ENCODE measurements around the gene CCDC6. TPM values are rescaled to one million over a fixed set of nuclear protein-coding genes. Genes with fewer than 3 reads are reported as not detected.

Gene CCDC6
- total RNA-seq, 1 experiment from 2014 or later = 58.4 TPM

DNA sequence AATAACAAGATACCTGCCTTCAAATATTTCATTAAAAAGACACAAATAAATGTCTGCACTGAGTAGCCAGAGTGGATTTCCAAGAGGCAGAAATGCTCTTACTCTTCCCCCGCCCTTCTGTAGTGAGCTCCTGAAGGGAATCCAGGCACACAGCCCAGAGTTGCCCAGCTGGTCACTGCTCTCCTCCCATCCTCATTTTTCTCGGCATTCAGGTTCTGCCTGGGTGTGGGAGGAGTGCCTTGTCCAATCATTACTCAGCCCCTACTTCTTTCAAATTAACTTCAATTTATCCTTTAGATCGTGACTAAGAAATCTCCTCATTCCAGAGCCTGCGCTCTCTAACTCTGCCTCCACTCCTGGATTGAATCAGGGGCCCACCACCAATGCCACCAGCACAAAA, 12.2 kb downstream of the CCDC6 start:
- Mint-ChIP-seq H3K27me3 (ENCODE audit: low read depth) (no peaks in the 10 kb centered on the region), H3K27ac (peak overlapping the region; percentile 5 to 89 (median 50); a peak in 5 of 7 replicates), H3K4me3 (no peak overlapping the region), H3K36me3 (ENCODE audit: insufficient read depth in 1 of 3, low read depth in 3 of 3) (peaks cover 8 to 16% (median 11%) of the 10 kb centered on the region in 3 experiments; a peak in 5 of 7 replicates), H3K9me3 (no peaks in the 10 kb centered on the region), H3K4me1 (peaks cover 66 to 68% of the 10 kb centered on the region in 2 experiments)
- no peak for DNase-seq
- no peak overlapping the region for H3K14ac ChIP-seq (ENCODE audit: insufficient read depth, low read length)
- H4K91ac ChIP-seq (ENCODE audit: insufficient read length, low read depth, low read length) = no peak overlapping the region
- no peak overlapping the region for H2BK12ac ChIP-seq (ENCODE audit: insufficient read length, low read depth, low read length)
- H4K5ac ChIP-seq (ENCODE audit: insufficient read length, low read depth, low read length) = no peak overlapping the region
- H3K18ac ChIP-seq (ENCODE audit: insufficient read length, low read depth, low read length) = no peak overlapping the region
- no peak overlapping the region for H3T11ph ChIP-seq (ENCODE audit: low read length)
- no peak overlapping the region for H2BK120ac ChIP-seq (ENCODE audit: low read depth, low read length, poor library complexity, severe bottlenecking)
- H3K9ac ChIP-seq (ENCODE audit: extremely low read depth, insufficient read length, low read length) = no peak overlapping the region
- H3K27me3 ChIP-seq (ENCODE audit: insufficient read depth, low read length) = no peaks in the 10 kb centered on the region
- no peak overlapping the region for H2BK20ac ChIP-seq (ENCODE audit: low read depth, low read length, poor library complexity, severe bottlenecking)
- H2AFZ ChIP-seq (ENCODE audit: low read length) = no peak overlapping the region
- TF ChIP-seq, protein P1, sequence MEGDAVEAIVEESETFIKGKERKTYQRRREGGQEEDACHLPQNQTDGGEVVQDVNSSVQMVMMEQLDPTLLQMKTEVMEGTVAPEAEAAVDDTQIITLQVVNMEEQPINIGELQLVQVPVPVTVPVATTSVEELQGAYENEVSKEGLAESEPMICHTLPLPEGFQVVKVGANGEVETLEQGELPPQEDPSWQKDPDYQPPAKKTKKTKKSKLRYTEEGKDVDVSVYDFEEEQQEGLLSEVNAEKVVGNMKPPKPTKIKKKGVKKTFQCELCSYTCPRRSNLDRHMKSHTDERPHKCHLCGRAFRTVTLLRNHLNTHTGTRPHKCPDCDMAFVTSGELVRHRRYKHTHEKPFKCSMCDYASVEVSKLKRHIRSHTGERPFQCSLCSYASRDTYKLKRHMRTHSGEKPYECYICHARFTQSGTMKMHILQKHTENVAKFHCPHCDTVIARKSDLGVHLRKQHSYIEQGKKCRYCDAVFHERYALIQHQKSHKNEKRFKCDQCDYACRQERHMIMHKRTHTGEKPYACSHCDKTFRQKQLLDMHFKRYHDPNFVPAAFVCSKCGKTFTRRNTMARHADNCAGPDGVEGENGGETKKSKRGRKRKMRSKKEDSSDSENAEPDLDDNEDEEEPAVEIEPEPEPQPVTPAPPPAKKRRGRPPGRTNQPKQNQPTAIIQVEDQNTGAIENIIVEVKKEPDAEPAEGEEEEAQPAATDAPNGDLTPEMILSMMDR (conservative IDR thresholded peaks at IDR 0.05) = no peak
- no peak overlapping the region for H2BK5ac ChIP-seq (ENCODE audit: insufficient read length, low read length)
- no peak overlapping the region for H2AK5ac ChIP-seq (ENCODE audit: insufficient read length, low read length)
- no peak overlapping the region for H2BK15ac ChIP-seq (ENCODE audit: low read depth, low read length)
- no peak overlapping the region for H3K23ac ChIP-seq (ENCODE audit: insufficient read length, low read depth, low read length)
- no peaks in the 10 kb centered on the region for H4K20me1 ChIP-seq (ENCODE audit: control insufficient read depth, insufficient read depth, insufficient read length)
- peaks cover 53% of the 10 kb centered on the region for H3K79me2 ChIP-seq (ENCODE audit: insufficient read depth, low read length)
- WGBS (ENCODE audit: extremely low coverage, insufficient read length, low lambda C conversion rate) = no CpG with 5 or more reads among the region's 4 CpGs
- H4K8ac ChIP-seq (replicated peaks; ENCODE audit: insufficient read length, low read depth, low read length) = no peak overlapping the region
- H3K27ac ChIP-seq (ENCODE audit: insufficient read length, low read depth, low read length) = no peak overlapping the region
- peaks cover 6% of the 10 kb centered on the region for H3K4me1 ChIP-seq (ENCODE audit: insufficient read depth, low read length)
- H3K79me1 ChIP-seq (ENCODE audit: insufficient read depth, low read depth, low read length, poor library complexity, severe bottlenecking) = peaks cover 7% of the 10 kb centered on the region
- no peaks in the 10 kb centered on the region for H3K23me2 ChIP-seq (ENCODE audit: insufficient read length, low read depth, low read length, poor library complexity, severe bottlenecking)
- no peak overlapping the region for H3K4ac ChIP-seq (ENCODE audit: low read depth, low read length)
- H3K9me3 ChIP-seq (ENCODE audit: control insufficient read depth, low read depth, low read length) = no peaks in the 10 kb centered on the region
- no peak overlapping the region for H3K56ac ChIP-seq (ENCODE audit: insufficient read length, low read depth, low read length)
- H3K4me2 ChIP-seq (ENCODE audit: insufficient read depth, insufficient read length, low read length) = no peak overlapping the region
